ENCODE data around the gene ZNF784. TPM values are rescaled to one million over a fixed set of nuclear protein-coding genes. Genes with fewer than 3 reads are reported as not detected.

Gene ZNF784
- total and polyA plus RNA-seq, 2 of the 4 experiments (the other 2 are of a cell fraction): 2.5 to 3.7 TPM

GRCh38 chr19:55663846-55664536 lies 39.6 kb upstream of the ZNF784 start:
- peaks cover 19 to 70% of the 10 kb centered on the region in 2 experiments for H3K79me1 ChIP-seq (ENCODE audit: low read depth in 1 of 2, low read length in 2 of 2)
- no TSS peak for BruUV-seq (replicated peaks)
- no peak overlapping the region for H3K27ac ChIP-seq (ENCODE audit: insufficient read depth, low read length)
- H3K4me1 ChIP-seq (ENCODE audit: control insufficient read depth, insufficient read depth, low read length): no peaks in the 10 kb centered on the region
- no peak overlapping the region for H2AK5ac ChIP-seq (ENCODE audit: low read depth, low read length)
- H2AK9ac ChIP-seq (replicated peaks; ENCODE audit: low read depth, low read length, poor library complexity): no peak overlapping the region
- no peak overlapping the region for H3K4me2 ChIP-seq (ENCODE audit: low read depth, low read length)
- H4K5ac ChIP-seq (ENCODE audit: low read depth, low read length): no peak overlapping the region
- no peak overlapping the region for H3K9ac ChIP-seq (ENCODE audit: low read depth, low read length)
- no peak overlapping the region for H2BK5ac ChIP-seq (ENCODE audit: low read depth, low read length, poor library complexity, severe bottlenecking)
- dilution Hi-C loops (cut with HindIII; ENCODE audit: low sequenced_read_pairs, unreplicated experiment): no loop called here
- 97% methylated on average over 12 of the region's 20 CpGs; no CpG with 5 or more reads in 1 of the 2 experiments for WGBS, 2 experiments (ENCODE audit: extremely low coverage in 2 of 2, insufficient read length in 1 of 2)
- H2AFZ ChIP-seq (replicated peaks; ENCODE audit: low read length, poor library complexity): no peak overlapping the region
- no peak overlapping the region for H2BK20ac ChIP-seq (ENCODE audit: low read depth, low read length)
- in situ Hi-C loops (cut with MboI; ENCODE audit: low sequenced_read_pairs): loop anchor here (25.0 kb wide), 2 partner anchors 1202 to 1527 kb away; partner anchors contain the start of genes CDC42EP5, CNOT3 and LENG9
- H3K18ac ChIP-seq (ENCODE audit: low read depth, low read length): no peak overlapping the region
- no peak for ATAC-seq (ENCODE audit: low read depth)
- no peak for DNase-seq
- H3K9me1 ChIP-seq (ENCODE audit: insufficient read depth, low read length): no peaks in the 10 kb centered on the region
- H2BK120ac ChIP-seq (ENCODE audit: low read depth, low read length): no peak overlapping the region
- no peak overlapping the region for H3K23ac ChIP-seq (ENCODE audit: low read depth, low read length)
- H3K14ac ChIP-seq (replicated peaks; ENCODE audit: low read depth, low read length): no peak overlapping the region
- CTCF ChIA-PET: no interaction called here
- H4K20me1 ChIP-seq (ENCODE audit: insufficient read depth, low read length): peaks cover 89% of the 10 kb centered on the region
- H3K4me3 ChIP-seq (ENCODE audit: insufficient read depth, low read depth, low read length): no peak overlapping the region
- no peak for TF ChIP-seq MAZ (IDR thresholded peaks at IDR 0.05; ENCODE audit: borderline replicate concordance, low read depth, low read length)
- no peak for TF ChIP-seq MAFK (IDR thresholded peaks at IDR 0.05; ENCODE audit: low read depth, low read length)
- TF ChIP-seq RFX5 (IDR thresholded peaks at IDR 0.05; ENCODE audit: low read depth, low read length): no peak
- TF ChIP-seq RCOR1 (IDR thresholded peaks at IDR 0.05; ENCODE audit: insufficient replicate concordance, low read length): no peak
- TF ChIP-seq USF2 (IDR thresholded peaks at IDR 0.05; ENCODE audit: low read depth, low read length): no peak
- TF ChIP-seq MXI1 (IDR thresholded peaks at IDR 0.05; ENCODE audit: borderline replicate concordance, low read depth, low read length): no peak
- no peak for TF ChIP-seq NFE2L2 (IDR thresholded peaks at IDR 0.05; ENCODE audit: low read depth, low read length)
- no peak for TF ChIP-seq BHLHE40 (IDR thresholded peaks at IDR 0.05; ENCODE audit: low read depth, low read length)
- TF ChIP-seq CHD1 (IDR thresholded peaks at IDR 0.05; ENCODE audit: low read depth, low read length): no peak
- TF ChIP-seq FOS (IDR thresholded peaks at IDR 0.05; ENCODE audit: low read depth, low read length): no peak
- TF ChIP-seq CEBPB (IDR thresholded peaks at IDR 0.05; ENCODE audit: low read depth, low read length): no peak
- no peak for TF ChIP-seq CTCF (conservative IDR thresholded peaks at IDR 0.05; ENCODE audit: low read depth, low read length)
- no peak for TF ChIP-seq ELK1 (IDR thresholded peaks at IDR 0.05; ENCODE audit: borderline replicate concordance, low read depth, low read length)
- no peak for TF ChIP-seq POLR2A (IDR thresholded peaks at IDR 0.05; ENCODE audit: low read depth, low read length)
- TF ChIP-seq RAD21 (IDR thresholded peaks at IDR 0.05; ENCODE audit: low read length): no peak
- TF ChIP-seq SMC3 (IDR thresholded peaks at IDR 0.05; ENCODE audit: low read depth, low read length): no peak
- H3K27me3 ChIP-seq (ENCODE audit: control insufficient read depth, insufficient read depth, low read length): no peaks in the 10 kb centered on the region
- POLR2A ChIA-PET (ENCODE audit: unreplicated experiment): no interaction called here
- H3K4ac ChIP-seq (ENCODE audit: low read depth, low read length): no peak overlapping the region
- H3K56ac ChIP-seq (ENCODE audit: extremely low read depth, insufficient read depth, low read length): no peak overlapping the region
- intact Hi-C loops (cut with micrococcal nuclease): no loop called here
- peaks cover 85% of the 10 kb centered on the region for H3K36me3 ChIP-seq (ENCODE audit: control insufficient read depth, insufficient read depth, low read length)
- H3K9me3 ChIP-seq (ENCODE audit: control insufficient read depth, insufficient read depth, low read length): no peaks in the 10 kb centered on the region
- no peak overlapping the region for H4K8ac ChIP-seq (ENCODE audit: low read depth in 2 of 2, low read length in 2 of 2)
- H2BK15ac ChIP-seq (ENCODE audit: low read depth, low read length): no peak overlapping the region
- no peak overlapping the region for H4K91ac ChIP-seq (ENCODE audit: insufficient read depth, low read depth, low read length)

Data from IMR-90 (cell line).